ENCODE data around the gene LCK. TPM values are rescaled to one million over a fixed set of nuclear protein-coding genes. Genes with fewer than 3 reads are reported as not detected.

Gene LCK
- total and polyA plus RNA-seq, 2 of the 8 experiments (the other 6 are each of a cell fraction or from before 2014, with no cell fraction given) = 75.3 to 122 TPM

- H3K4me3 ChIP-seq (ENCODE audit: extremely low read depth in 1 of 4, insufficient read depth in 2 of 4, low read depth in 3 of 4, low read length in 4 of 4) = no peak overlapping the region
- no peaks in the 10 kb centered on the region for H3K27me3 ChIP-seq (replicated peaks in 1 of 4; ENCODE audit: control insufficient read depth in 3 of 4, extremely low read depth in 1 of 4, insufficient read depth in 3 of 4, low read length in 3 of 4)
- no peaks in the 10 kb centered on the region for H3K4me1 ChIP-seq (replicated peaks in 1 of 4; ENCODE audit: control insufficient read depth in 3 of 4, insufficient read depth in 4 of 4, low read length in 3 of 4)
- no peak overlapping the region for H2BK12ac ChIP-seq (ENCODE audit: low read depth, low read length)
- ChIA-PET CTCF (ENCODE audit: partially characterized antibody) (interaction anchor here (1.0 kb wide), 1 partner anchor 95 kb away, joined by 4 read pairs; no protein-coding TSS in a partner anchor), POLR2A (ENCODE audit: partially characterized antibody) (interaction anchor here (3.8 kb wide), 1 partner anchor 12 kb away, joined by 16 read pairs; no protein-coding TSS in a partner anchor)
- H4K8ac ChIP-seq (ENCODE audit: extremely low read depth, insufficient read depth, low read length) = no peak overlapping the region
- H4K91ac ChIP-seq (replicated peaks; ENCODE audit: insufficient read length, low read length) = no peak overlapping the region
- H3K18ac ChIP-seq (ENCODE audit: extremely low read depth, low read length) = no peak overlapping the region
- H3K36me3 ChIP-seq (ENCODE audit: control insufficient read depth in 2 of 4, insufficient read depth in 4 of 4, low read length in 3 of 4) = peaks cover 0 to 7% (median 2%) of the 10 kb centered on the region in 4 experiments; a peak in 3 of 8 replicates
- H3K4me2 ChIP-seq (ENCODE audit: insufficient read depth in 1 of 2, low read depth in 2 of 2, low read length in 2 of 2) = no peak overlapping the region
- H4K5ac ChIP-seq (ENCODE audit: insufficient read length, low read depth, low read length) = no peak overlapping the region
- no peak overlapping the region for H3K56ac ChIP-seq (replicated peaks; ENCODE audit: insufficient read length, low read depth, low read length)
- no peak overlapping the region for H3K14ac ChIP-seq (ENCODE audit: insufficient read length)
- no peak overlapping the region for H2BK120ac ChIP-seq (replicated peaks; ENCODE audit: low read depth, low read length)
- H3K79me1 ChIP-seq (ENCODE audit: low read depth, low read length) = peaks cover 6% of the 10 kb centered on the region
- no peak overlapping the region for H2BK15ac ChIP-seq (ENCODE audit: low read length)
- no peak overlapping the region for H2BK5ac ChIP-seq (ENCODE audit: low read depth, low read length)
- H3K4ac ChIP-seq (replicated peaks; ENCODE audit: insufficient read length, low read depth, low read length) = no peak overlapping the region
- H3K23me2 ChIP-seq (ENCODE audit: low read depth, low read length) = no peaks in the 10 kb centered on the region
- no peak for FAIRE-seq
- no peaks in the 10 kb centered on the region for H3K9me3 ChIP-seq (ENCODE audit: insufficient read depth in 2 of 2, low read depth in 1 of 2, low read length in 1 of 2)
- H2BK20ac ChIP-seq (ENCODE audit: low read length) = no peak overlapping the region
- H3K27ac ChIP-seq (ENCODE audit: low read depth, low read length) = no peak overlapping the region
- no peak overlapping the region for H3K9ac ChIP-seq (replicated peaks in 1 of 4; ENCODE audit: extremely low read depth in 1 of 4, low read depth in 3 of 4, low read length in 3 of 4)
- peaks cover 0 to 48% of the 10 kb centered on the region in 2 experiments; a peak in 2 of 4 replicates for H3K79me2 ChIP-seq (ENCODE audit: control insufficient read depth in 1 of 2, insufficient read depth in 2 of 2, low read length in 2 of 2)
- H3K23ac ChIP-seq (ENCODE audit: insufficient read length) = no peak overlapping the region
- no peak overlapping the region for H2AK5ac ChIP-seq (ENCODE audit: low read depth, low read length)
- no peak for DNase-seq (ENCODE audit: low read depth in 1 of 2, low spot score in 2 of 2)
- peaks cover 0 to 5% of the 10 kb centered on the region in 2 experiments for H4K20me1 ChIP-seq (replicated peaks in 1 of 2; ENCODE audit: control insufficient read depth in 1 of 2, insufficient read depth in 2 of 2, low read length in 2 of 2)
- no peak overlapping the region for H2AFZ ChIP-seq (ENCODE audit: low read length)
- 85% methylated on average over 1 of the region's 1 CpG; no CpG with 5 or more reads in 1 of the 2 experiments for WGBS, 2 experiments (ENCODE audit: extremely low coverage in 1 of 2, insufficient coverage in 1 of 2, insufficient read length in 1 of 2, insufficient replicate concordance in 2 of 2, low coverage in 1 of 2, low lambda C conversion rate in 2 of 2, missing lambda C conversion rate in 1 of 2)
- TF ChIP-seq SP2 (IDR thresholded peaks at IDR 0.05; ENCODE audit: low read length) (no peak), MAFK (IDR thresholded peaks at IDR 0.05; ENCODE audit: low read depth, low read length) (no peak), RNF2 (IDR thresholded peaks at IDR 0.05; ENCODE audit: borderline replicate concordance, low read depth, low read length, missing control alignments, poor library complexity, severe bottlenecking) (no peak), BCL11A (IDR thresholded peaks at IDR 0.05; ENCODE audit: low read depth in 2 of 2, low read length in 2 of 2) (no peak), POLR2AphosphoS5 (IDR thresholded peaks at IDR 0.05; ENCODE audit: low read depth, low read length) (no peak), JUN (IDR thresholded peaks at IDR 0.05; ENCODE audit: low read depth, low read length) (no peak), ZNF274 (IDR thresholded peaks at IDR 0.05; ENCODE audit: borderline replicate concordance, extremely low read depth, low read length) (no peak), KDM5A (IDR thresholded peaks at IDR 0.05; ENCODE audit: low read length) (no peak), SAP30 (IDR thresholded peaks at IDR 0.05; ENCODE audit: insufficient read depth, insufficient replicate concordance, low read length) (no peak), POU5F1 (IDR thresholded peaks at IDR 0.05; ENCODE audit: low read depth, low read length) (no peak), RFX5 (IDR thresholded peaks at IDR 0.05; ENCODE audit: borderline replicate concordance, low read depth, low read length) (no peak), SUZ12 (IDR thresholded peaks at IDR 0.05; ENCODE audit: low read length) (no peak), YY1 (IDR thresholded peaks at IDR 0.05; ENCODE audit: low read depth, low read length) (no peak), TAF7 (optimal IDR thresholded peaks at IDR 0.05; ENCODE audit: borderline replicate concordance, low read depth, low read length) (no peak), CHD2 (IDR thresholded peaks at IDR 0.05; ENCODE audit: low read length) (no peak)
Observed at GRCh38 chr1:32309960-32310359, 58.9 kb downstream of the LCK start.
